Stimulated activated CD4-positive, alpha-beta T cell treated with anti-CD3 and anti-CD28 coated beads, Interleukin-1b, Interleukin-23, amount 100 ng/mL, for 1 hour (primary cell): ENCODE data around the gene IFNGR1.

Source experiments
- DNase-seq, 2 donors: peaks; one replicate each; pipeline ENCODE4 v3.0.0-alpha.2; 2020; ENCODE audit warnings: low read depth in 2 of 2

Gene IFNGR1

GRCh38 chr6:137175868-137176245 lies 43.3 kb downstream of the IFNGR1 start:
- DNase-seq = no peak

- no peak for DNase-seq
These were observed 43.9 kb downstream of the IFNGR1 start for GRCh38 chr6:137175157-137175867.

DNA sequence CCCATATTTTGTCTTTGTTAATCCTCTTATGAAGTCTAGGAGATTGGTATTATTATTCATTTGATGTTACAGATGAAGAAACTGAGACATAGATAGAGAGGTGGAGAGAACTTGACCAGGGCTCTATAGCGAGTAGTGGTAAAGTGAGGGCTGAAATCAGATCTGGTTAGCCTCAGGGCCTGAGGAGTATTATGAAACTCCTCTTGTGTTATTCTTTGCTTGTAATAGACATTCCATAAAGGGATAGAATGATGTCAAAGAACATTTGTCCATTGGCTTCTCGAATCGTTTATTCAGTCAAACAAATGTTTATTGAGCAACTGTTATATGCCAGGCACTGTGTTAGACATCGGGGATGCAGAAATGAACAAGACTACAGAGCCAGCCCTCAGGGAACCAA lies 45.7 kb downstream of the IFNGR1 start, which contains the start of gene IL22RA2:
IL22RA2 (minus strand) TSS at position 144 of the 400 bp plus-strand sequence. CDS start 11,895 bp downstream, outside the sequence.
- no peak for DNase-seq

- no peak for DNase-seq
These were observed 46.3 kb downstream of the IFNGR1 start for GRCh38 chr6:137172734-137173431.

- no peak for DNase-seq
These were observed 47.1 kb downstream of the IFNGR1 start for GRCh38 chr6:137171824-137172733.

GRCh38 chr6:137171053-137171374 lies 48.2 kb downstream of the IFNGR1 start:
- no peak for DNase-seq

- no peak for DNase-seq
These were observed 48.7 kb downstream of the IFNGR1 start for GRCh38 chr6:137170266-137171052.

GRCh38 chr6:137167702-137168377 lies 51.3 kb downstream of the IFNGR1 start:
- no peak for DNase-seq

DNA sequence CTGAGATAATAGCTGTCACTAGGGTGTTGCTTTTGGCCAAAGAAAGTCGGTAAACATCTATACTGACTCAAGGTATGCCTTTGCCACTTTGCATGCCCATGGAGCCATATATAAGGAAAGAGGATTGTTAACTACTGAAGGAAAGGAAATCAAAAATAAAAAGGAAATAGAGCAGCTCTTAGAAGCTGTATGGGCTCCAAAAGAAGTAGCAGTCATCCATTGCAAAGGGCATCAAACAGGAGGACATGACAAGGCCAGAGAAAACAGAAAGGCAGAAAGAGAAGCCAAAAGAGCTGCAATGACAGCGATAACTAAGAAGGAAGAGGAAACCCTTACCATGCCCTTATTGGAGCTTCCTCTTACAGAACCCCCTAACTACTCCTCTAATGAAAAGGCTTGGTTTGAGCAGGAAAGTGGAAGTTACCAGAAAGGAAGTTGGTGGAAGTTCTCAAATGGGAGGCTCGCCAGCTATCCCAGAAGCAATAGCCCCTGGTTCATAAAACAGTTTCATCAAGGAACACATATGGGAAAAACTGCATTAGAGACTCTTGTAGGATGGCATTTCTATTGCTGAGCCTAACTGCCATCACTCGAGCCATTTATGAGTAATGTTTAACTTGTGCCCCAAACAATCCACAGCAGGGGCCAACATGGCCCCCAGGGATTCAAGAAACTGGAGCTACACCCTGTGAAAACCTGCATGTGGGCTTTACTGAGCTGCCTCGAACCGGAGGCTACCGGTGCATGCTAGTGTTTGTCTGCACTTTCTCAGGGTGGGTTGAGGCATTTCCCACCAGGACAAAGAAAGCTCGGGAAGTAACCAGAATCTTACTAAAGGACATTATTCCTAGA lies 52.7 kb downstream of the IFNGR1 start:
- no peak for DNase-seq

- DNase-seq = no peak
These were observed 53.6 kb downstream of the IFNGR1 start for GRCh38 chr6:137165375-137166246.

GRCh38 chr6:137163732-137164318 lies 55.4 kb downstream of the IFNGR1 start:
- no peak for DNase-seq

- DNase-seq = no peak
These were observed 56.4 kb downstream of the IFNGR1 start for GRCh38 chr6:137162692-137163306.

DNA sequence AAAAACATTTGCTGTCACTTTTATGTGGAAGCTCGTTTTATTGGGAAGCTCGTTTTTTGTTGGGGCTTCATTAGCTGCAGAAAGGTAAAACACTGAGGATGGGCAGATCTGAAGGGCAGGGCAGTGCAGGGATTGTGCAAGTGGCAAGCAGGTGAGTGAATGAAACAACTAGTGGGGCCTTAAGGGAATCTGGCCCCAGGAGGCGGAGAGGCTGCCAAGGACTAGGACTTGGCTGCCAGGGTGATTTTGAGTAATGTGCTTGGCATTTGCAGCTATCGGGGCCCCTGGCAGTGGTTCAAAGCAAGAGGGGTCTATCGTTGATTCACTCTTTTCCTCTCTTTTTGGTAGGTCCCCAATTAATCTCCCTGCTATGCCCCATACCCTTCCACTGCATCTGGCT lies 57.2 kb downstream of the IFNGR1 start:
- no peak for DNase-seq

- DNase-seq = no peak
These were observed 58.4 kb downstream of the IFNGR1 start for GRCh38 chr6:137160763-137161162.

- DNase-seq = no peak
These were observed 59.3 kb downstream of the IFNGR1 start for GRCh38 chr6:137159912-137160311.

DNA sequence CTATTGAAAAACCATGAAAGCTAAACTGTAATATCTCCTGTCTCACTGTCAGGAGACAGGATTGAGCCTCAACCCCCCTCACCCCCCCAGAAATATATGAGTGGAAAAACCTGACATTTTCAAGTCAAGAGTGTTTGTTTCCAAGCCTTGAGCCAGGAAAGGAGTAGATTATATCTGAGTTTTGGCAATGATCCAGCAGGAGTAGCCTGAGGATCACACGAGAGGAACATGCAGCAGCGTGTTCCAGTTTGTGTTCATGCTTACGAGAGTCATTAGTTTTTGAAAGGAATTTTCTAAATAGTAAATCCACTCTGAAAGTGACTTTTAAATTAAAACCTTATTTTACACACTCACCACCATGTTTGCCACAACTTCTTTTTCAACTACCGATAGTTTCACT lies 61.6 kb downstream of the IFNGR1 start:
- DNase-seq = no peak

GRCh38 chr6:137156650-137157049 lies 62.5 kb downstream of the IFNGR1 start:
- no peak for DNase-seq

DNA sequence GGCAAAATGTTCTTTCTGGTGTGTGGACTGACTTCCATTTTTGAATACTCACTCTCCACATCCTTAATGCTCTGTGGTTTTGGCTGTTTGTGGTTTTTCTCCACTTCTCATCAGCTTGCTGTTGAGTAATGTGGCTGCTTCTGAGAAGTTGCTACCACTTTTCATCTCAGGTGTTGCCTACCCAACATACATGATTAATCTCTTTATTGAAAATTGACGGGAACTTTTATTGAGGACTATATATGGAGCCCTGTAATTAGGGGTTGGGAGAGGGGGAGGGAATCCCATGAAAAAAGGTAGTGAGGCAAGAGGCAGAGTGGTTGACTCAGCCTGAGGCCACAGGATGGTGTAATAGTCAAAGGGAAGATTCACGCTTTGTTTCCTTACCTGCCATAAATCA lies 63.4 kb downstream of the IFNGR1 start:
- DNase-seq = no peak
